Pancreas (tissue), 10 donors: ENCODE results near the gene TMEM272. TPM values are rescaled to one million over a fixed set of nuclear protein-coding genes. Genes with fewer than 3 reads are reported as not detected.

ENCODE experiments used
- ATAC-seq, 4 donors: fragments of 200-7000 bp; cut with Tn5 transposase; one replicate each; pipeline versions ENCODE4 v1.8.0 to v1.9.1; 2020; ENCODE audit warnings: mild to moderate bottlenecking in 4 of 4, moderate library complexity in 4 of 4
- DNase-seq, 6 donors: peaks; one replicate each; pipeline ENCODE4 v3.0.0-alpha.2; 2020
- FAIRE-seq: peaks from 2 replicates; lab custom pipeline; 2012; peaks lifted over from hg19 to GRCh38; lab: Jason Lieb, UNC
- H3K27ac ChIP-seq, 4 donors: fragments of 200-600 bp; sonication (generic); 1 replicate in 3 of 4; 2 replicates in 1 of 4; pipeline versions ENCODE4 v1.5.0 to v1.8.0; 2020
- H3K27me3 ChIP-seq, 4 donors: fragments of 200-600 bp; one replicate each; pipeline ENCODE4 v1.8.0; 2021
- H3K36me3 ChIP-seq, 3 donors: fragments of 200-600 bp; sonication (generic) in 1 of 3; one replicate each; pipeline versions ENCODE4 v1.5.0 to v1.8.0; 2020 to 2021
- H3K4me1 ChIP-seq, 3 donors: fragments of 200-600 bp; one replicate each; pipeline ENCODE4 v1.8.0; 2021
- H3K4me3 ChIP-seq, 4 donors: fragments of 200-600 bp; sonication (generic) in 2 of 4; one replicate each; pipeline versions ENCODE4 v1.5.0 to v1.8.0; 2020 to 2021
- H3K9me3 ChIP-seq, 4 donors: fragments of 200-600 bp; one replicate each; pipeline ENCODE4 v1.8.0; 2021
- WGBS, 2 donors: extraction: QIAGEN DNeasy Blood & Tissue Kit; methylation state at CpG; one replicate each; pipeline ENCODE4 v1.1.7; 2013; 5-methylcytosine and 5-hydroxymethylcytosine counted together
- intact Hi-C, 3 donors: fragments of 100-400 bp; cut with DNase I; formaldehyde crosslinking; loops; one replicate each; pipeline versions ENCODE4 v1.11.1 to v1.14.2; 2022
- polyA plus RNA-seq, 2 donors: library from polyadenylated mRNA; stranded (reverse); fragments of 200-250 nt; gene quantifications; one replicate each; pipeline ENCODE4 v1.2.3, GENCODE V29; 2013
- total RNA-seq, 6 donors: library from RNA; stranded (reverse); fragmentation: NEBNext Ultra II Directional in 4 of 6; extraction: Animal tissue kit (Norgen Biotek cat#: 25700) in 4 of 6; gene quantifications; one replicate each; pipeline versions ENCODE4 v1.2.1 to v1.2.4, GENCODE V29; 2021 to 2023
- TF ChIP-seq, protein P1 (sequence below), 4 donors: fragments of 200-600 bp; sonication (generic) in 3 of 4; IDR thresholded peaks; one replicate each; pipeline versions ENCODE4 v1.5.0 to v1.8.0; 2021; ENCODE audit warnings: antibody characterized with exemption in 4 of 4
- donor health status: healthy with polysubstance abuse.
- donor health status: DM: no; HTN: no; CAD: no; lungs with moderate emphysema.
- donor health status: DM: no; HTN: no; CAD: no.
- donor health status: control.
- donor health status: control.
- donor health status: Bipolar disorder and iron deficiency.
- donor health status: DM: yes; HTN: yes; CAD: no.
- donor health status: DM: no; HTN: no; CAD: no.
- donor health status: DM: no; HTN: no; CAD: no.
- donor health status: DM: yes; HTN: yes; CAD: no.

TMEM272 gene
- total and polyA plus RNA-seq, 8 donors, result 0.04 to 0.16 (median 0.09) TPM; not detected in 3

DNA sequence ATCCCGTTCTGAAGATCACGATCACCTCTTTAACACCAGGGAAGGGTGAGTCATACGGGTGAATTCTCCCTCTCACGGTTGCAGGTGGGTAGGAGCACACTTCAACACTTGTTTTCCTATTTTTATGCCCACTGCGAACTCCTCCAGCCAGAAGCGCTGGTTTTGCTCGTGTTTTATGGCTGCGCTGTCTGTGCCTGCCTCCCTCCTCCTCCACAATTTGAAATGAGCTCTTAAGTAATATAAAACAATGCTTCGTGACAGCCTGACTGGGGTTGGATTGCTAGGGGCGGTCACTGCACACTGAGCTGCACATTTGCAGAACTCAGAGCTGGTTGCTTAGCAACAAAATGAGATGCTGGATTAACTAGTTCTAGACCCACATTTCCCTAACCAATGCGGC, 29.7 kb upstream of the TMEM272 start:
- FAIRE-seq (no peak), DNase-seq (no peak), ATAC-seq (no peak)
- intact Hi-C loops, result no loop called here
- Histone ChIP-seq H3K36me3 (no peaks in the 10 kb centered on the region), H3K27ac (no peak overlapping the region), H3K9me3 (no peaks in the 10 kb centered on the region), H3K4me1 (no peaks in the 10 kb centered on the region), H3K27me3 (no peaks in the 10 kb centered on the region), H3K4me3 (no peak overlapping the region)
- TF ChIP-seq, protein P1, sequence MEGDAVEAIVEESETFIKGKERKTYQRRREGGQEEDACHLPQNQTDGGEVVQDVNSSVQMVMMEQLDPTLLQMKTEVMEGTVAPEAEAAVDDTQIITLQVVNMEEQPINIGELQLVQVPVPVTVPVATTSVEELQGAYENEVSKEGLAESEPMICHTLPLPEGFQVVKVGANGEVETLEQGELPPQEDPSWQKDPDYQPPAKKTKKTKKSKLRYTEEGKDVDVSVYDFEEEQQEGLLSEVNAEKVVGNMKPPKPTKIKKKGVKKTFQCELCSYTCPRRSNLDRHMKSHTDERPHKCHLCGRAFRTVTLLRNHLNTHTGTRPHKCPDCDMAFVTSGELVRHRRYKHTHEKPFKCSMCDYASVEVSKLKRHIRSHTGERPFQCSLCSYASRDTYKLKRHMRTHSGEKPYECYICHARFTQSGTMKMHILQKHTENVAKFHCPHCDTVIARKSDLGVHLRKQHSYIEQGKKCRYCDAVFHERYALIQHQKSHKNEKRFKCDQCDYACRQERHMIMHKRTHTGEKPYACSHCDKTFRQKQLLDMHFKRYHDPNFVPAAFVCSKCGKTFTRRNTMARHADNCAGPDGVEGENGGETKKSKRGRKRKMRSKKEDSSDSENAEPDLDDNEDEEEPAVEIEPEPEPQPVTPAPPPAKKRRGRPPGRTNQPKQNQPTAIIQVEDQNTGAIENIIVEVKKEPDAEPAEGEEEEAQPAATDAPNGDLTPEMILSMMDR (IDR thresholded peaks at IDR 0.05), result no peak
- 80 to 82% methylated on average over 11 of the region's 11 CpGs for WGBS, 2 donors

DNA sequence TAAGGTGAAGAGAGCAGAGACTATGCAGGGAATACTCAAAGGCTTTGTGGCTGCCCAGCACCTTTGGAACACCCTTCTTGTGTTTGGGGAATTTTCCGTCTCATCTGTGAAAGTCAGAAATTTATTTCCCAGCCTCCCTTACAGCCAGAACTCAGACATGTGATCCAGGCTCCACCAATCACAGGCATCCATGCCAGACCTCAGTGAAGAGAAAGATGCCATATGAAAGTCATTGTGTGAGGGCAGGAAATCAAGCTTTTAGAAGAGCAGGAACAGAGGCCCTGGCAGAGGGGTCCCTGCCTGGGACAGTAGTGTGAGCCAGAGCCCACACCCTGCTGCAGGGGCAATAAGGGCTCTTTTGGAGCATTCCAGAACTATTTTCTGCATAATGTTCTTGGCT, 28.9 kb upstream of the TMEM272 start:
- ATAC-seq (no peak), FAIRE-seq (no peak), DNase-seq (no peak)
- Histone ChIP-seq H3K36me3 (no peaks in the 10 kb centered on the region), H3K9me3 (no peaks in the 10 kb centered on the region), H3K27ac (no peak overlapping the region), H3K4me3 (no peak overlapping the region), H3K27me3 (no peaks in the 10 kb centered on the region), H3K4me1 (no peaks in the 10 kb centered on the region)
- TF ChIP-seq, protein P1 (IDR thresholded peaks at IDR 0.05), result no peak
- WGBS, 2 donors, result 84 to 93% methylated on average over 1 of the region's 1 CpG
- intact Hi-C loops, result no loop called here

DNA sequence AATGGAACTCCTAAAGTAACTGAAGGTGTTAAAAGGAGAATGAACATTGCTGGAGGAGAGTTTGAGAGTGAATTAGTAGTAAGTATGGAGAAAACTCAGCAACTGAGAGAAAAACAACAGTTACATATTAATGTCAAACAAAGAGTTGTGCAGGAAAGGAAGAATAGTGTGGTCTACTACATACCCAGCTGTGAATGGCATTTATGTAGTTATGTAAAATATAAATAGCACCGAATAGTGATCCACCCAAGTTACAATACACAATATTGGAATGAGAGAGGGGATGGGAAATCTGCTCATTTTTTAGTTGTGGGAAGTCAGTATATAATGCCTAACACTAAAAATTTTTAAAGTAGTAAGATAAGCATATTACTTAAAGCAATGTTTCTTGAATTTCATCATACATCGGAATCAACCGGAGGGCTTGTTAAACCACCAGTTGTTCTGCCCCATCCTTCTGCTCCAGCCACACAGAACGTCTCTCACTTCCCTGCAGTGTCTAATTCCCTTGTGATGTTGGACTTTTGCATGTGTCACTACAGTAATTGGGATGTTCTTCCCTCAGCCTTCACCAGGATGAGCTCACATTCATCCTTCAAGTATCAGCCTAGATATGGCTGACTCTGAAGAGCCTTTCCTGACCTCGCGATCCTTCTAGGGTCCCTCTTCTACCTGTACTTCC, 28.3 kb upstream of the TMEM272 start:
- intact Hi-C loops, result no loop called here
- no peaks in the 10 kb centered on the region for H3K4me1 ChIP-seq
- no peak for FAIRE-seq
- no peaks in the 10 kb centered on the region for H3K9me3 ChIP-seq
- no peak for ATAC-seq
- H3K27ac ChIP-seq, result no peak overlapping the region
- DNase-seq, result no peak
- 86 to 94% methylated on average over 6 of the region's 6 CpGs for WGBS, 2 donors
- TF ChIP-seq, protein P1 (IDR thresholded peaks at IDR 0.05), result no peak
- H3K27me3 ChIP-seq, result no peaks in the 10 kb centered on the region
- no peak overlapping the region for H3K4me3 ChIP-seq
- no peaks in the 10 kb centered on the region for H3K36me3 ChIP-seq

DNA sequence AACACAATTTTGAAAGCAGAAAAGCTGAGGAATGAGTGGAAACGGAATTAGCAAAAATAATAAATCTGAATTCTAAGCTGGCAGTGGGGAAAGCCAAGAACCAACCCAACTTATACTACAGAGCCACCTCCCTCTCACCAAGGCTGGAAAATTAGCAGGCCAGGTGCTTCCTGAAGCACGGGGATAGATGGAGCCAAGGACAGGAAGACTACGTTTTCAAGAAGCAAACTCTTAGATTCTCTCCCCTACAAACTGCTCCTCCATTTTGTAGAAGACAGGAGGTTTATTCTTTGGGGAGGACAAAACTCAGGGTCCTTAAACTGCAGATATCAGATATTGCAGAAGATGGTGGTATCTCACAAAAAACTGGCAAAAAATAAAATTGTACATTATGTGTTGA, 25.6 kb upstream of the TMEM272 start:
- ATAC-seq, result no peak
- H3K4me3 ChIP-seq, result no peak overlapping the region
- DNase-seq, result no peak
- no peaks in the 10 kb centered on the region for H3K36me3 ChIP-seq
- no peak for FAIRE-seq
- no peak overlapping the region for H3K27ac ChIP-seq
- no peaks in the 10 kb centered on the region for H3K27me3 ChIP-seq
- TF ChIP-seq, protein P1 (IDR thresholded peaks at IDR 0.05), result no peak
- WGBS, 2 donors, result 76 to 78% methylated on average over 3 of the region's 3 CpGs
- H3K4me1 ChIP-seq, result no peaks in the 10 kb centered on the region
- intact Hi-C loops, result no loop called here
- no peaks in the 10 kb centered on the region for H3K9me3 ChIP-seq

DNA sequence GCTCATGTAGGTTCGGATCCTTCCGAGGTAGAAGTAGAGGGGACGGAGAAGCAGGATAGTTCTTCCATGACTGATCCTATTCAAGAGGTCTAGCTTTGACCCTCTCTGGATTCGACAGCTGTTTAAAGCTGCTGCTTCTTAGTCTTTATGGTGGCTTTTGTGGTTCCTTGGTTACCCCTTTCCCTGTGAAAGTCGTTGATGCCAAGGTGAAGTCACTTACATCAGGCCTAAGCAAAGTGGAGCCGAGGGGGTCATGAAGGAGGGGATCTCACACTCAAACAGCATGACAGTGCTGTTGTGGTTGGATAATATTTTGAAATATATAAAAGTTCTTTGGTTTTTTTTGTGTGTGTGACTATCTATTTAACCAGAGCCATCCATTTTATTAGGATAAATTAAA, 24.9 kb upstream of the TMEM272 start:
- Histone ChIP-seq H3K27me3 (no peaks in the 10 kb centered on the region), H3K4me3 (no peak overlapping the region), H3K4me1 (no peaks in the 10 kb centered on the region), H3K36me3 (no peaks in the 10 kb centered on the region), H3K9me3 (no peaks in the 10 kb centered on the region), H3K27ac (no peak overlapping the region)
- intact Hi-C loops, result no loop called here
- FAIRE-seq (no peak), ATAC-seq (no peak), DNase-seq (no peak)
- TF ChIP-seq, protein P1 (IDR thresholded peaks at IDR 0.05), result no peak
- 79 to 88% methylated on average over 6 of the region's 6 CpGs for WGBS, 2 donors
